Measurements from ENCODE around the gene C16orf95. TPM values are rescaled to one million over a fixed set of nuclear protein-coding genes. Genes with fewer than 3 reads are reported as not detected.

Gene C16orf95
- total RNA-seq, 1 experiment from 2014 or later = 37.1 TPM

DNA sequence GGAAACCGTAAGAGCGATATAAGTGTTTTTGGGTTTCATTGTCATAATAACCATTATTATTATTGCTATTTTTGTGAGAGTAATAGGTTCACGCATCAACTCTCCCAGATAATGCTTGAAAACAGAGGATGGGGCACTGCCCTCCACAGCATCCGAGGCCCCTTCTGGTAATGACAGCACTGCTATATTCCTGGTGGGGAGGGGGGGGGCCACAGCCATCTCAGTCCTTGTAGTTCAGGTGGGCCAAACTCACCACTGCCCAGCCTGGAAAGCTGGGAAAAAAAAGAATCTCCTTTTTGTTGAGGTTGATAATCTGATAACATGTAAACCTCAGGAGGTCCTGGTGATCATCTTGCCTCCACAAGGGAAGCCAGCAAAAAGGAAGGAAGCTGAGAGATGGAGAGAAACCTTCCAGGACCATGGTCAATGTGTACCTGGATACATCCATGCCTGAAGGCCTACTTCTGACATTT lies 706 bp downstream of the C16orf95 start:
- no peak for DNase-seq (ENCODE audit: low read depth)

DNA sequence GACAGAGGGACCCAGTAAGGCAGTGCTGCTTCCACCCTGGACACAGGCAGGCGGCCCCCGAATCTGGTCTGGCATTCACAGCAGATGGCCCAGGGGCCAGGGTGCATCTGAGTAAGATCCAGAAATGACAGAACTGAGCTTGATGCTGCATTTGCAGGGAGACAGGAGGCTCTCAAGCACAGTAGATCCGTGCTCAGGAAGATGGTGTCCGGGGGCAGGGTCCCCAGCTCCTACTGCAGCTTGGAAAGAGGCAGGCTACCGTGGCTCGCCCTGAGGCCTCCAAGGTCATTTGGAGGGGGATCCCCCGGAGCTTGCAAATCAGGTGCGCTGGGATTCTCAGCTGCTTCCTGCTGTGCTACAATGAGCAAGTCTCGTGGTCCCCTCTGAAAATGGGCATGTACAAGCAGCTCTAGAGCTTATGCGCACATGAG lies 2.2 kb downstream of the C16orf95 start:
- no peak for DNase-seq (ENCODE audit: low read depth)

DNA sequence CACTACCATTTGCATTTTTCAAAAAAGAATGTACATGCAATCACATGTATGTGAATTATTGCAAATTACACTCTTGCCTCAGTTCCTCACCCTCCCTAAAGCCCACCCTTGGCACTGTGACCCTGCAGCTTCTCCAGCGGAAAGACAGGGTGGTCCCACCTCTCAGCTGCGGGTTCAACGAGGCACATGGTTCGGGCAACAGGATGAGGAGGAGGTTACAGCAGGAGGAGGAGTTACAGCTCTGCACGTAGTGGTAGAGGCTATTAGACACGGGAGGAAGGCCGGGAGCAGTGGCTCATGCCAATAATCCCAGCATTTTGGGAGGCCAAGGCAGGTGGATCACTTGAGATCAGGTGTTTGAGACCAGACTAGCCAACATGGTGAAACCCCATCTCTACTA lies 5.2 kb downstream of the C16orf95 start:
- DNase-seq (ENCODE audit: low read depth) = no peak

DNA sequence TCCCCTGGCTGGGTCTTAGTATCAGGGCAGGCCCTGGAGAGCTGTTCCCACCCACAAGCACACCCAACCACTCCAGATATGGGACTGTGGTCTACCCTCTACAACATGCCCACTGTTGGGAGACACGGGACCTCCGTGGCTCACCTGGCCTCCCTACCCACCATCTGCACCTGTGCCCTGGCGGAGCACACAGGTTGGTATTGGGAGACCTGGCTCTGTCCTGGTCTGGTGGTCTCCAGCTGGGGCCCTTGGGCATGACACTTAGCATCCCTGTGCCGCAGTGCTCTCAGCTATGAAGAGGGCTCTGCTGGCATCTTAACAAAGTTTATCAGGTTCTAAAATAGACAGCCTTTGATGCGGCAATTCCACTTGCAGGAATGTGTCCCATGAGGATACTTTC lies 5.8 kb downstream of the C16orf95 start:
- DNase-seq (ENCODE audit: low read depth) = no peak

DNA sequence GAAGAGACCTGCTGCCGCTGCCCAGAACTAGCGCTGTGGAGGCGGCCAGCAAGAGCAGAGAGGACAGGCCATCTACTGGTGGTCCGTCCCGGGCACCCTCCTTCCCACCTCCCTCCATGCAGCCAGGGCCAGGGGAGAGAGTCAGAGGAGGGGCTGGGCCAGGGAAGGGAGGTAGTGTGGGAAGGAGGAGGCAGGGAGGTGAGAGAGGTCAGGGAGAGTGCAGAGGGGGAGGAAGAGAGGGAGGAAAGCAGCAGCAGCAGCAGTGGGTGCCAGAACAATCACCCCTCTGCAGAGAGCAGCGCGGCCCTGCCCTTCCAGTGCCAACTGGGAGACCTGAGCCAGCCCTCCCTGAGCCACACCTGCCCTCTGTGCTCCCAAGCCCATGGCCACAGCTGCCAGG lies 6.6 kb downstream of the C16orf95 start:
- no peak for DNase-seq (ENCODE audit: low read depth)

DNA sequence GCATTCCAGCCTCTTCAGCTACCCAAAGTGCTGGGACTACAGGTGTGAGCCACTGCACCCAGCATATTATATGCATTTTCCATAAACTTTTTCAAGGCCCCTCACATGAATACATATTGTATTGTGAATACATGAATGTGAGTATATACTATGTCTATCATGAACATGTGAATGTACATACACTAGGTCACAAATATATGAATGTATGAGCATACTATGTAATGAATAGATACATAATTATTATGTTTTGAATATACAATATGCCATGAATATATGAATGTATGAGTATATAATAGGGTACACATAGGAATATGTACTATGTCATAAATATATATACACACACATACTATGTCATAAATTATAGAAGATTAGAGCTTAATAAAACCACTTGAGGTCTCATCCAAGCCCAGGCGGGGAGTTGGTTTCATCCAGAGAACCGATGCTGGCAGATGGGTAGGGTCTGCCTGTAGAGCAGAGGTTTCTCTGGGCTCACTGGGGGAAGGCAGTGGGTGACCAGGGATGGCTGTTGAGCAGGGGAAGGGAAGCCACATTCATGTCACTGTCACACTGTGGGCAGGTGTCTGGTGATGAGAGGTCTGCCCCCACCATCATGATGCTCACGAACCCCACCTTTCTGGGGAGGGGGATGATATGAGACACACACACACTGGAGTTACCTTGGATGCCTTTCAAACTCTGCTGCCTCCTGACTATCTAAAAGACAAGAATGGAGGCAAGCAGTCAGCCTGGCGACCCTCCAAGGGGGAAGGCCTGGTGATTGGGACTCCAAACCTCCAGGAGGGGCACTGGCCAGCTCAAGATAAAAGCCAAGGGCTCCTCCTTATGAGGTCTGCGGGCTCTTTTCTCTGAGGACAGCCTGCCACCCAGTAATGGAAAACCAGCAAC lies 7.3 kb downstream of the C16orf95 start:
- no peak for DNase-seq (ENCODE audit: low read depth)

DNA sequence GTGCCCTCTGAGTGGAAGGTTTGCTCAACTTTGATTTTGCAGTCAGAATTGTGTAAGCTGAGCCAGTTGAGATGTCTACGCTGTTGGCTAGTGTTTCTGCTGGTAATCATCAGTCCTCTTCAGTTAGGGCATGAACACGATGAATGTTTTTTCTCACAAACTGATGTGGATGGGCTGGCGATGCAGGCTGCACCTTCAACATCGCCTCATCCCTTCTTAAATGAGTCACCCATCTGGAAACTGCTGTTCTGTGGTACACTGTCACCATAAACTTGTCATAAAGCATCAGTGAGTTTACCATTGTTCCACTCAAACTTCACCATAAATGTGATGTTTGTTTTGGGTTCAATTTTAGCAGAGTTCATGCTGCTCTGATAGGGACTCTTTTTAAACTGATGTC lies 8.4 kb downstream of the C16orf95 start:
- peak; percentile 12 for DNase-seq (ENCODE audit: low read depth)

DNA sequence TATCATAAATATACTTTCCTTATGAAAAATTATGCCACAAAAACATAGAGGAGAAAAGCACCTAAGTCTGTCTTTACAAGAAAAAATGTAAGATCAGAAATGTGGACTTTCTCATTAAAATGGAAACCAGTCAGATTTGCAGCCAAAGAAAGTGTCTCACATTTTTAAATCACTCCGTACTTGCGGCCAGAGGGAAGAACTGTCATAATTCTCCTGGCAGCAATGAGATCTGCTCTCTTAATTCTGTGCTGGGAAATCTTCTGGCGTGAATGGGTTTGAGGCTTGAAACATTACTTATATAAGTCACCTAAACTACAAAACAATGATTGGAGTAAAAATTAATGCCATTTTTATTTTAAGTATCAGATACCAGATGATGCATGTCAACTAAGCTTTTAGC lies 10.7 kb downstream of the C16orf95 start:
- peak; percentile 27 for DNase-seq (ENCODE audit: low read depth)

DNA sequence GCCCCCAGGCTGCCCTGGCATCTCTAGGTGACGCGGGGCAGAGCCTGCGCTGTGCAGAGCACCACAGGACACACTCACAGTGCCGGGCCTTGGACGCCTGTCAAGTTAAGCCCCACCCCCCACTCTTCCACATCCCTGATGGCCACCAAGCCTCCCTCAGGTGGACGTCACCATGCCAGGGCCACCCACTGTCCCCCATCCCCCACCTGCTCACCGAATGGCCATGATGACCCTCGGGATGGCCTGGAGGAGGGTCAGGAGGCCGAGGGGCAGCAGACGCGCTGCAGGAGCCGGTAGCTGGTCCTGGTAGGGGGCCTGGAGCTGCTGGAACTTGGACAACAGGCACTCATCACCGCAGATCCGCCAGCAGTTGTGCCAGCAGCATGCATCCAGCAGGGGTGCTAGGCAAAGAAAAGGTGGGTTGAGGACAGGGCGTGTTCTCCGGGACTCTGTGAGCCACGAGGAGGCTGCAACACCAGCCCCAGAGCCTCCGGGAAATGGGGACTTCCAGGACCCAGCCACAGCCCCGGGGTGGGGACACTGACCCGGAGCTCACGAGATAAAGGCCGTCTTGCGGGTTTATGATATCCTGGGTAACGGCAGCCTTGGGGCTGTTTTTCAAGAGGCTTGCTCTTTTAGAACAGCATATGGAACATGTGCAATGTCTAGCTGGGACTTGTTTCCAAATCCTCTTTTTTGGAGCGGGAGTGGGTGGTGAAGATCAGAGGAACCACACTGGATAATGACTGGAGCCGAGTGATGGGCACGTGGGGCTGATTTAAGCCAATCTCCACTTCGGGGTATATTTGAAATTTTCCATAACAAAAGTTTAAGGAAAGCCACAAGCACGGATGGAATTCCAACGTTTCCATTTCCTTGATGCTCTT lies 11.4 kb downstream of the C16orf95 start:
- peak; percentile 93 for DNase-seq (ENCODE audit: low read depth)

DNA sequence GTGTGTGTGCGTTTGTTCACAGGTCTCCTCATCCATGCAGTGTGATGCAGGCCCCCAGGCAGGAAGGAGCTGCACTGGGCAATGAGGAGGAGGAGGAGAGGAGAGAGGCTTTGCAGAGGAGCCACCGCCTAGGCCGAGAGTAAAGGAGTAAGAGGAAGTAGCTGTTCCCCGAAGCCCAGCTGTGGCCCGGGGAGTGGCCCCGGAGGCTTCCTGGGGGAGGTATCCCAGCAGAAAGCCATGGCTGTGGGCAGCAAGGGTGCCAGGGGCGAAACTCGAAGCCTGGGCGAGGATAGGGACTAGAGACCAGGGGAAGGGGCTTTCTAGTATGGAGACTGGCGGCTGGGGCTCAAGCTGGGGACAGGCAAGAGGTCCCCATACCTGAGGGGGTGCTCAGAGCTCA lies 12.2 kb downstream of the C16orf95 start:
- DNase-seq (ENCODE audit: low read depth) = no peak

DNA sequence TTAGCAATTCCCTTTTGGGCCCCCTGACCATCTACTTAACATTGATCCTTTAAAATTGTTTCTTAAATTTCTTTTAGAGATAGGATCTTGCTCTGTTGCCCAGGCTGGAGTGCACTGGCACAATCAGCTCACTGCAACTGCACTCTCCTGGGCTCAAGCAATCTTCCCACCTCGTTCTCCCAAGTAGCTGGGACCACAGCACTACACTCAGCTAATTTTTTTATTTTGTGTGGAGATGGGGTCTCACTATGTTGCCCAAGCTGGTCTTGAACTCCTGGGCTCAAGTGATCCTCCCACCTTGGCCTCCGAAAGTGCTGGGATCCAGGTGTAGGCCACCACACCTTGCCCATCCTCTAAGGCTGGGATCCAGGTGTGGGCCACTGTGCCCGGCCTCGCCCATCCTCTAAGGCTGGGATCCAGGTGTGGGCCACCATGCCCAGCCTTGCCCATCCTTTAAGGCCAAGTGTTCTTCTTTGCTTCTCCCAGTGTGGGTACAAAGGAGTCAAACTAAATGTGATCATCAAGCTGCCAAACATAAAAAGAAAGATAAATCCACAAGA lies 13.2 kb downstream of the C16orf95 start:
- no peak for DNase-seq (ENCODE audit: low read depth)

DNA sequence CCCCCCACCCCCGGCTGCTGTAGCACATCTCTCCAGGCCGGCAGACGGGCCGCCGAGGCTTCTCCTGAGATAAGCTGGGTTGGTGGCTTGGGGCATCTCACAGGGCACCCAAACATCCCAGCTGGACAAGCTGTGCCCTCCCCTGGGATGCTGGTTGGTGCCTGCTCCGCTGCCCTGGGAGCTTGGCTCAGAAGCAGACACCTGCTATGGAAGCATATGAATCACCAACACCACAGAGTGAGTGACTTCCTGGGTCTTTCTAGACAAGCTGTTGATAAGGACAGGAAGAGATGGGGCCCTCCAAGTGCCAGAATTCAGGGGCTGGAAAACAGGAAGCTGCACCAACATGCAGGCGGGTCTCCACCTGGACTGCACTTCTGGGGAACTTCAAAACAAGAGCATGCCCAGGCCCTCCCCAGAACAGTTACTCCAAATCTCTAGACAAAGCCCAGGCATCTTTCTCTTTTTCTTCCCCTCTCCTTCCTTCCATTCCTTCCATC lies 13.7 kb downstream of the C16orf95 start:
- DNase-seq (ENCODE audit: low read depth) = peak; percentile 66

DNA sequence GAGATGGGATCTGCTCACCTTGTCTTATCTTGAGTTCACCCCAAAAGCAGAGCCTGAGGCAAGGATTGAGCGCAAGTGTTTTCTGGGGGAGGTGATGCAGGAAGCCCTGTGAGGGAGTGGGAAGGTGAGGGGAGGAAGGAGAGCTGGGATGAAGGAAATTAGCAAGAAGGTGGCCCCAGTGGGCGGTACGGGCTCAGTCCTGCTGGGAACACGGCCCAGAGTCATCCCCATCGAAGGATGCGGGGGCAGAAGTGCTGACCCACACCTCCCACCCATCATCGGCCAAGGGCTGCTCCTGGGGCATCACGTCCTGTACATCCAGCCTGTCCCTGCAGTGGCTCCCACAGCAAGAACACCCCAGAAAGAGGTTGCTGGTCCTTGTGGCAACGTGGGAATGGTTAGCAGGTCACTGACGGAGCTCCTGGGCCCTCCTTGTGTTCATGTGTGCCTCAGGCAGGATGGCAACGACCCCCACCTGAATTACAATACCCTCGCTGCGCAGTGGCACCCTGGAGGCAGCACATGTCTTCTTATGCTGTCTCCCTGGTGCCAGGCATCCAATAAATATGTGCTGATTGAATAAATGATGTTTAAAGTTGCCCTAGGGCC lies 18.2 kb downstream of the C16orf95 start:
- no peak for DNase-seq (ENCODE audit: low read depth)

DNA sequence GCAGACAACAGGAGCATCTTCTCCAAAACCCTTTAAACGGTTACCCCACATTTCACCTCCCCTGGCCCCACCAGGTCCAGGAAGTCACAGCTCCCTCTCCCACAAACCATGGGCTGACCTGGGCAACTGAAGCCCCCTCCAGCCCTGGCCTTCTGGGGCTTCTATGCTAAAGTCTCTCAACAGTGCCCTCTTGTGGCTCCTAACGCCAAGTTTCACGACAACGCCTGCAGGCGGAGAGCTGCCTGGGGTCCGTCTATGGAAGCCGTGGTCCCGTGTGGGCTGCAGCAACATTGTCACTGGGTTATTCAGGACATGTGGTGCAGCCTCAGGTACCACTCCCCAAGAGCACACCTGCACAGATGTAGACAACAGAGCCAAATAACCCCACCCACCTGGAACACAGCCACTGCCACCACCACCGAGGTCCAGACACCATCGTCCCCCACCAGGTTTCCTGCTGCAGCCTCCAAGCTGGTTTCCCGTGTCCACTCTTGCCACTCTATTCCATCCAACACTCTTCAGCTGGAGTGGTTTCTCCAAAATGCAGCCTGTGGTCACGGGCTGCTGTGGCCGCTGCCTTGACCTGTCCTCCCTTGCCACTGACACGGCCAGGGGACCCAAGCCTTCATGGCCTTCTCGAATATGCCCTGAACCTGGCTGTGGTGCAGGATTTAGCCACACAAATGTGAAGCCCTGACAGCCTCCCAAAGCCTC lies 19.1 kb downstream of the C16orf95 start:
- peak; percentile 34 for DNase-seq (ENCODE audit: low read depth)

DNA sequence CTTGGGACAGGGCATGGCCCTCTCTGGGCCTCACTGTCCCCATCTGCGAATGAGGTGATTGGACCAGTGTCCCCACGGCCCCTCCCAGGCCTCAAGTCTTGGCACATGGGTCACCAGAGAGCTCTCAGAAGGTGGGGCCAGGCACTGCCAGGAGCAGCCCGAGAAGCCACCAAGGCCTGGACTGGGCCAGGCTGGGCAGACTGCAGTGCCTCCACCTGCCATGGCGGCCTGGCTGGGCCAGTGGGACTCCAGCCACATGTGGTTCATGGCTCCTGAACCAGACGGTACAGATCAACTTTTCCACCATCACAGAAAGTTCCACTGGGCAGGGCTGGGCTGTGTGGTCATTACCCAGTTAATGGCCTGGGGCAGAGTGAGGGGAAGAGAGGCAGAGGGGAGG lies 19.8 kb downstream of the C16orf95 start:
- DNase-seq (ENCODE audit: low read depth) = no peak

DNA sequence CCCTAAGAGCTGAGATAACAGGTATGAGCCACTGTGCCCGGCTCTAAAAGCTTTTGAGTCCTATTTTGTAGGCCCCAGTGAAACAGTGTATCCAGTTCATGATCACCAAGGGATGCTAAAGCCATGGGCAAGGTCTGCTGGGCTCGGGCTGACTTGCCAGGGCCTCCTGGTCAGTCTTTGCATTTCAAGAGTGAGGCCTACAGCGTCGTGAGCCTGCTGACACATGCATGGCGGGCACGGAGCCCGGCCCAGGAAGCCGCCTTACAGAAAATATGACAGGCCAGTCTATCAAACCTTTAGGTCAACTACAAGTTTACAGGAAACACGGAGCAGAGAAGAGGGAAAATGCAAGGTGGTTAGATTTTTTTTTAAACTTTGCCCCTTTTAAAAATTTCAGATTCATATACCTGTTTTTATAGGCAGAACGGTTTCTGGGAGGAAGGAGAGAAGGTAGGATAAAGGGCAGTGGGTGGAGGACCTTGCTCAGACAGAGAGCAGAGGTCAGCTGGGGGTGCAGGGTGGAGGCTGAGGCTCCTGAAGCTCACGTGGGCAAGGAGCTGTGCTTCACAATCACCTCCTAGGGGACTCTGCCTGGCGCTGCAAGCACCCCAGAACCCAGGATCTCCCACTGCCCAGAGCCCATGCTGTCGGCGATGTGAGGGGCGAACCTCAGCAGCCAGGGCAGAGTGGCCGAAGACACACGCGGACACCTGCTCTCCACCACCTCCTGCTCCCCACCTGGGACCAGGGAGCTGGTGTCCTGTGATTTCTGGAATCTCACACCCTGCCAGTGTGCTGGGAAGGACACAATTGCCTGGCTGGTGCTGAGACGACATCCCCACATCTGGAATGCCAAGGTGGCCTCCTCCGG lies 21.3 kb downstream of the C16orf95 start:
- DNase-seq (ENCODE audit: low read depth) = no peak

DNA sequence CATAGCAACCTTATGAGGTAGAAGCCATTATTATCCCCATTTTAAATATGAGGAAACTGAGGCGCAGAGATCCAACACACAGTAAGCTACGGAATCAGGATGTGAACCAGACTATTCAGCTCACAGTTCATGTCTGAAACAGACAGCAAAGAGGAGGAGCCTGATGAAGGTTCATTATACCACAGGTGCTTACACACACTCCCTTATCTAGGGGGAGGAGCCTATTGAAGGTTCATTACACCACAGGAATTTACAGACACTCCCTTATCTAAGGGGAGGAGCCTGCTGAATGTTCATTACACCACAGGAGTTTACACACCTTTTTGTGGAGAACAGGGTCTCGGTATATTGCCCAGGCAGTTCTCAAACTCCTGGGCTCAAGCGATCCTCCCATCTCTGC lies 21.9 kb downstream of the C16orf95 start:
- DNase-seq (ENCODE audit: low read depth) = no peak

DNA sequence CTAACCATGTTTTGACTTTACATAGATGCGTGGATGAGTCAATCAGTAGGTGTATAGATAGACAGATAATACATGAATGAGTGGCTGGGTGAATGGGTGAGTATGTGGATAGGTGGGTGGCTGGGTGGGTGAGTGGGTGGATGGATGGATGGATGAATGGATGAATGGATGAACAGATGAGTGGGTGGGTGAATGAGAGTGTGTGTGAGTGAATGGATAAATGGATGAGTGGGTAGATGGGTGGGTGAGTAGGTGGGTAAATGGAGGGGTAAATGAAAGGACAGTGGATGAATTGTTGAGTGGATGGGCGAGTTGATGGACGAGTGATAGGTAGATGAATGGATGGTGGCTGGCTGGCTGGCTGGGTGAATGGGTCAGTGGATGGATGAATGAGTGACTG lies 23.2 kb downstream of the C16orf95 start:
- DNase-seq (ENCODE audit: low read depth) = no peak

DNA sequence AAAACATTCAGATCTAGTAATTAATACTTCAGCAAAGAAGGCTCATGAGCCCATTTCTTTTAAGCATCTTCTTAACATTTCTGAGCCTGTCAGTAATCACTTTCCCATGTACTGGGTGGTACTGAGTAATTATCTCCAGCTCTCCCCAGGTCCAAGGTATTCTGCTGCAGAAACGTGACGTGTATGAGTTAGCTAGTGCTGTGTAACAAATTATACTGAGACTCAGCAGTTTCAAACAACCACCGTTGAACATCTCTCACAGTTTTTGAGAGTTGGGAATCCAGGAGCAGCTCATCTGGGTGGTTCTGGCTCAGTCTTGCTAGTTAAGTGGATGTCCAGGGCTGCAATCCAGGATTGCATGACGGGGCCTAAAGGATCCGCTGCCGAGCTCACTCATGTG lies 25.2 kb downstream of the C16orf95 start:
- no peak for DNase-seq (ENCODE audit: low read depth)

DNA sequence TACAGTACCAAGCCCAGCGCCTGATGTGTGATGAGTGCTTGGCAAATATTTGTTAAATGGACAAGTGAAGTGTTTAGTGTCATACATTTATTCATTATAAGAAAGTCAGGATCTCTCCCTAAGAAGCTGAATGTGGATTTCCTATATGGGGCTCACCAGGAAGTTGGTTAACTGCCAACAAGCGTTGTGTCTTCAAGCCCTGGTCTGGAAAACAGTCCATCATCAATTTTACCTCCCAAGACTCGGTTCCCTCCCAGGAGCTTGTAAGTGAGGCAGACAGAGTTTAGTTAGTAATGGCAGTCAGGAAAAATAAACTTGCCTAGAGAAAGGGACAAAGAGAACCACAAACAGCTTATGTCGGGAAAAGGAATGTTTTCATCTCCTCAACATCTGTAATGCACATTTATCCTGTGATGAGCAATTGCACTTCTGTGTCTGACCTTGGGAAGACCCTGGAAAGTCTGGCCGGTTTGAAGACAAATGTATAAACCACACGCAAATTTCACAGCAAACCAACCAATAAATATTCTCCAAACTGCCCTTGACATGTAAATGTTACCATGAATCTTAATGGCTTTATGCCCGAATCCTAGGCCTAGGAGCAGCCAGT lies 28.3 kb downstream of the C16orf95 start:
- DNase-seq (ENCODE audit: low read depth) = peak; percentile 95

Data from RPMI7951 (cell line).